Adrenal gland (tissue), 12 donors: ENCODE results near the gene AXIN1. TPM values are rescaled to one million over a fixed set of nuclear protein-coding genes. Genes with fewer than 3 reads are reported as not detected.
"Not testable (repeated sequence)": the region's sequence is repeated elsewhere in the genome, so short reads cannot be mapped to it uniquely, and the experiment has no call there.

Source experiments
- DNase-seq, 7 donors: peaks; one replicate each; pipeline ENCODE4 v3.0.0-alpha.2; 2019 to 2020
- H3K27ac ChIP-seq, 5 donors: fragments of 200-600 bp; sonication (generic) in 4 of 5; 1 replicate in 3 of 5; 2 replicates in 2 of 5; pipeline versions ENCODE4 v1.5.1 to v1.8.0; 2016 to 2020; ENCODE audit warnings: mild to moderate bottlenecking in 1 of 5
- H3K27me3 ChIP-seq: fragments of 200-600 bp; 2 replicates; pipeline ENCODE4 v1.8.0; 2021
- H3K36me3 ChIP-seq, 2 donors: fragments of 200-600 bp; replicated peaks in 1 of 2; 1 replicate in 1 of 2; 2 replicates in 1 of 2; pipeline versions ENCODE4 v1.5.1 to v1.8.0; 2018 to 2022
- H3K4me1 ChIP-seq, 2 donors: fragments of 200-600 bp; replicated peaks in 1 of 2; 1 replicate in 1 of 2; 2 replicates in 1 of 2; pipeline versions ENCODE4 v1.5.1 to v1.8.0; 2018 to 2021
- H3K4me3 ChIP-seq, 4 donors: fragments of 200-600 bp; sonication (generic) in 3 of 4; one replicate each; pipeline ENCODE4 v1.5.1; 2016 to 2018
- H3K9me3 ChIP-seq, 3 donors: fragments of 200-600 bp; sonication (generic) in 1 of 3; replicated peaks in 1 of 3; 1 replicate in 2 of 3; 2 replicates in 1 of 3; pipeline versions ENCODE4 v1.5.1 to v1.8.0; 2016 to 2021
- CTCF ChIP-seq, 6 experiments: fragments of 450-650 bp in 4 of 6; fragments of 200-600 bp in 2 of 6; sonication (generic) in 1 of 6; IDR thresholded peaks; 1 replicate in 5 of 6; 2 replicates in 1 of 6; pipeline versions ENCODE4 v1.5.1 to v1.8.0; 2016 to 2021; ENCODE audit warnings: antibody characterized with exemption in 6 of 6, mild to moderate bottlenecking in 2 of 6, moderate library complexity in 1 of 6
- POLR2A ChIP-seq, 2 donors: fragments of 450-650 bp; IDR thresholded peaks; one replicate each; pipeline ENCODE4 v1.6.1; 2017; ENCODE audit warnings: antibody characterized with exemption in 2 of 2, mild to moderate bottlenecking in 2 of 2, moderate library complexity in 1 of 2
- WGBS, 4 donors: extraction: QIAGEN DNeasy Blood & Tissue Kit in 2 of 4; methylation state at CpG; one replicate each; pipeline versions ENCODE4 v1.1.5 to v1.1.7; 2013 to 2017; 5-methylcytosine and 5-hydroxymethylcytosine counted together
- intact Hi-C, 2 donors: fragments of 100-400 bp; cut with DNase I; formaldehyde crosslinking; loops; one replicate each; pipeline versions ENCODE4 v1.14.1 to v1.15.0; 2022 to 2023
- polyA plus RNA-seq, 3 donors: library from polyadenylated mRNA; stranded (reverse); fragments of 200-250 nt in 2 of 3; fragments of 350-450 nt in 1 of 3; fragmentation: Illumina TruSeq in 1 of 3; extraction: RNeasy Lipid Tissue Mini Kit (QIAGEN cat#74804) in 1 of 3; gene quantifications; one replicate each; pipeline ENCODE4 v1.2.3, GENCODE V29; 2013 to 2014
- total RNA-seq, 9 donors: library from RNA; depleted of rRNA in 4 of 9; stranded (reverse); fragments of >200 nt in 4 of 9; fragments of 120-200 nt in 1 of 9; fragmentation: NEBNext Ultra II Directional in 1 of 9; extraction: Animal tissue kit (Norgen Biotek cat#: 25700) in 1 of 9; gene quantifications; one replicate each; pipeline versions ENCODE4 v1.1.0 to v1.2.4, GENCODE V29; 2013 to 2023
- donor health status: healthy with polysubstance abuse.
- donor health status: Bipolar disorder and iron deficiency.
- donor health status: DM: yes; HTN: yes; CAD: no.
- donor health status: DM: no; HTN: no; CAD: no.
- donor health status: DM: no; HTN: no; CAD: no.
- donor health status: DM: yes; HTN: yes; CAD: no.

Gene AXIN1
- total and polyA plus RNA-seq, 12 donors, result 5.6 to 22.4 (median 16.2) TPM

GRCh38 chr16:391885-392335 is 39.4 kb upstream of the AXIN1 start:
- intact Hi-C loops, result loop anchor here in 1 of 2 donors (10.0 kb wide), 1 partner anchor 133 kb away; the partner anchor contains the start of gene CAPN15

GRCh38 chr16:389352-389751 is 36.8 kb upstream of the AXIN1 start:
- H3K27ac ChIP-seq, result no peak overlapping the region
- H3K4me1 ChIP-seq, result peaks cover 11 to 15% of the 10 kb centered on the region in 2 donors
- H3K27me3 ChIP-seq, result no peaks in the 10 kb centered on the region
- H3K36me3 ChIP-seq, result no peaks in the 10 kb centered on the region
- no peak overlapping the region for H3K4me3 ChIP-seq
- no peak for DNase-seq
- 63 to 80% (median 69%) methylated on average over 8 to 10 of the region's 10 CpGs for WGBS, 4 donors
- TF ChIP-seq CTCF (IDR thresholded peaks at IDR 0.05) (no peak), POLR2A (IDR thresholded peaks at IDR 0.05) (no peak)
- no peaks in the 10 kb centered on the region for H3K9me3 ChIP-seq
- intact Hi-C loops, result no loop called here

More at GRCh38 chr16:391885-392335, 39.4 kb upstream of the AXIN1 start:
- H3K36me3 ChIP-seq, result no peaks in the 10 kb centered on the region
- peaks cover 22 to 23% of the 10 kb centered on the region in 2 donors for H3K4me1 ChIP-seq
- no peak overlapping the region for H3K4me3 ChIP-seq
- no peak for TF ChIP-seq POLR2A (IDR thresholded peaks at IDR 0.05)
- TF ChIP-seq CTCF (IDR thresholded peaks at IDR 0.05), result peak; percentile 49 to 80 (median 57)
- peak in 6 of 7 donors; percentile 51 to 77 (median 69) for DNase-seq
- H3K27ac ChIP-seq, result no peak overlapping the region
- 63 to 70% (median 67%) methylated on average over 7 of the region's 7 CpGs for WGBS, 4 donors
- no peaks in the 10 kb centered on the region for H3K27me3 ChIP-seq
- no peaks in the 10 kb centered on the region for H3K9me3 ChIP-seq

GRCh38 chr16:387761-388666 is 35.5 kb upstream of the AXIN1 start:
- peak overlapping the region in 1 of 4 donors; percentile 32 for H3K4me3 ChIP-seq
- H3K27me3 ChIP-seq, intact Hi-C loops, H3K36me3 ChIP-seq, H3K9me3 ChIP-seq: not testable (repeated sequence)
- peaks cover 22 to 24% of the 10 kb centered on the region in 2 donors for H3K4me1 ChIP-seq
- peak in 5 of 7 donors; percentile 66 to 81 (median 75) for DNase-seq
- 27 to 33% (median 29%) methylated on average over 20 of the region's 20 CpGs for WGBS, 4 donors
- peak in 2 of 6 experiments; percentile 23 to 29 for TF ChIP-seq CTCF (IDR thresholded peaks at IDR 0.05)
- TF ChIP-seq POLR2A (IDR thresholded peaks at IDR 0.05), result peak in 1 of 2 donors; percentile 52
- peak overlapping the region; percentile 46 to 75 (median 68) for H3K27ac ChIP-seq

- peak in 1 of 7 donors; percentile 43 for DNase-seq
- Histone ChIP-seq H3K27ac (peak overlapping the region in 2 of 5 donors; percentile 43 to 62), H3K27me3 (no peaks in the 10 kb centered on the region), H3K4me3 (no peak overlapping the region), H3K36me3 (no peaks in the 10 kb centered on the region), H3K9me3 (no peaks in the 10 kb centered on the region), H3K4me1 (peaks cover 23 to 31% of the 10 kb centered on the region in 2 donors)
- intact Hi-C loops, result no loop called here
- WGBS, 4 donors, result 52 to 77% (median 72%) methylated on average over 19 of the region's 19 CpGs
- no peak for TF ChIP-seq POLR2A (IDR thresholded peaks at IDR 0.05)
- TF ChIP-seq CTCF (IDR thresholded peaks at IDR 0.05), result no peak
Measured at GRCh38 chr16:386641-387156, 34.2 kb upstream of the AXIN1 start.
